Measurements from ENCODE around the gene EYA3.

The EYA3 gene, protein sequence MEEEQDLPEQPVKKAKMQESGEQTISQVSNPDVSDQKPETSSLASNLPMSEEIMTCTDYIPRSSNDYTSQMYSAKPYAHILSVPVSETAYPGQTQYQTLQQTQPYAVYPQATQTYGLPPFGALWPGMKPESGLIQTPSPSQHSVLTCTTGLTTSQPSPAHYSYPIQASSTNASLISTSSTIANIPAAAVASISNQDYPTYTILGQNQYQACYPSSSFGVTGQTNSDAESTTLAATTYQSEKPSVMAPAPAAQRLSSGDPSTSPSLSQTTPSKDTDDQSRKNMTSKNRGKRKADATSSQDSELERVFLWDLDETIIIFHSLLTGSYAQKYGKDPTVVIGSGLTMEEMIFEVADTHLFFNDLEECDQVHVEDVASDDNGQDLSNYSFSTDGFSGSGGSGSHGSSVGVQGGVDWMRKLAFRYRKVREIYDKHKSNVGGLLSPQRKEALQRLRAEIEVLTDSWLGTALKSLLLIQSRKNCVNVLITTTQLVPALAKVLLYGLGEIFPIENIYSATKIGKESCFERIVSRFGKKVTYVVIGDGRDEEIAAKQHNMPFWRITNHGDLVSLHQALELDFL

DNA sequence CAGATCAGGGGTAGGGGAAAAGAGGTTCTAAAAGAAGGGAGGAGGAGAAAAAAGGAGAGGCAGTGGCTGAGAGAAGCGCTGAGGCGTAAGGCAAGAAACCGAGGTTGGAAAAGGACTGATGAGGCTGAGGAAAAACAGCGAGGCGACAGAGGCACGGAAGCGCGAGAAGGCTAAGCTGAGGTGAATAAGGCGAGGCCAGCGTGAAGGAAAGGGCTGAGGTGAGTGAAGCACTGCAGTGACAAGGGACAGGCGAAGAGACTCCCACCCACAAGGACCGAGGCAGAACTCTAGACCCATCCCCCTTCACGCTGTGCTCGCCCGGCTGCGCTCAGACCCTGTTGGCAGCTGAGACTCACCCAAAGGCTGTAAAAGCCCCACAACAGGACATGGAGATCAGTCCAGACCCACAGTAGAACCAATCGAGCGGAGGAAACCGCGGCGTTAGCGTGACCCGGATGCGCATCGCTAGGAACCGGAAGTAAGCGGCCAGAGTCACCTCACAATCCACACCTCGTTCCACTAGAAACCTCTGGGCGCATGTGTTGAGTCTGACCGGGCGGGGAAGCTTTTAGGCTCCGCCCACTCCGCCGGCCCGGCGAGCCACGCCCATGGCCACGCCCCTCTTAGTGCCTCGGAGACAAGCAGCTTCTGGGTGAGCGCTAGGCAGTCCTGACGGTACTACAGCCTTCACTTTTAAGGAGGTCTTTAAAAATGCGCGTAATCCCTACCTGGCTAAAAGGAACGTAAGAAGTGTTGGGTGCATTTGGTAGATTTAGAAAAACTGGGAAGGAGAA lies at the start of gene EYA3:
Gene EYA3, minus strand, starts transcription at position 443 of the 794 bp plus-strand sequence. CDS start 30,584 bp downstream, outside the sequence.
- peak; percentile 97 for DNase-seq

- no peak for DNase-seq
Measured at GRCh38 chr1:28136922-28137613, 48.7 kb upstream of the EYA3 start.

DNA sequence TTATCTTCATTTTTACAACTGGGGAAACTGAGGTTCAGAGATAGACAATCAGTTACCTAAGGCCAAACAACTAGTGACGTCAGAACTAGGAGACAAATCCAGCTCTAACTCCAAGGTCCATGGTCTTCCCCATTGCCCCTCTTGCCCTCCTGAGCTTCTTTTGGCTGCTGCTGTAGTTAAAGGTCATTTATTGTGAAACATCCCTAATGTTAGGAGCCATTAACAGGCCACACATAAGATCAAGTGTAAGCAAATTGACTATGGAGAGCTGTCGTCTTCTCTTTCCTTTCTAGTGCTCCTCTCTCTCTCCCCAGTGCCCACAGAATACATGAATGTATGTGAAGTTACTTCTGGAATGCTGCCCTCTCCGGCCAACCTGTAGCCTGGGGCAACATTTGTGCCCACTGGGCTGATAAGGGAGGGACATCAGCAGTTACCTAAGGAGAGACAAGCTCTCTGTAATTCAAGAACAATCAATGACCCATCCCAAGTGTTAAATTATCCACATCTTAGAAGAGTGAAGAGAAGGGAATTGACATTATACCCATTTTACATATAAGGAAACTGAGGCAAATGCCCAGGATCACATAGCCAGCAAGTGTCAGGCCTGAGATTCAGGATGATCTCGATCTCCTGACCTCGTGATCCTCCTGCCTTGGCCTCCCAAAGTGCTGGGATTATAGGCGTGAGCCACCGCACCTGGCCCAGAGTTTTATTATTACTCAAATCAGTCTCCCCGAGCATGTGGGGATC lies 47.9 kb upstream of the EYA3 start:
- DNase-seq = no peak

DNA sequence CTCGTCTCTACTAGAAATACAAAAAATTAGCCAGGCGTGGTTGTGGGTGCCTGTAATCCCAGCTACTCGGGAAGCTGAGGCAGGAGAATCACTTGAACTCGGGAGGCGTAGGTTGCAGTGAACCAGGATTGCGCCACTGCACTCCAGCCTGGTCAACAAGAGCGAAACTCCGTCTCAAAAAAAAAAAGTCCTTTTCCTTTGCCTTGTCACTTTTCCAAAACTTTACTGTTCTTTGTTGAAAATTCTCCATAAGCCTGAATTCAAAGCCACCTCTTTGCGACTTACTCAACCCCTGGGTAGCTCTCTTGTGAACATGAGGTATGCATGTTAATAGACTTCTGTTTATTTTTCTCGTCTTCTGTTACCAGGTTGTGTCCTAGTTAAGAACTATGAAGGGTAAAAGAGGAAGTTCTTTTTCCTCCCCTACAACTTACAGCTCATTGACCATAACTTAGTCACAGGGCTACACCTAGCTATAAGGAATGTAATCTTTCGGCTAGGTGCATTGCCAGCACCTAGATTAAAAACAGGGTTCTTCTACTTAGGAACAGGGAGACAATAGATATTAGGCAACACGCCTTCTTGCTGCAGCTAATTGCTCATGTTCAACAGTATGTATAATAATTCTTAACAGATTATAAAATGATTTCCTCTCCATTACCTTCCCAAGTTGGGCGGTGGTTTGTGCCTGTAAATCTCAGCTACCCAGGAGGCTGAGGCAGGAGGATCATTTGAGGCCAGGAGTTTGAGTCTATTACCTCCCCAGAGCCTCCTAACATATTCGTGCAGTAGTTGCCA lies 47.2 kb upstream of the EYA3 start:
- no peak for DNase-seq

DNA sequence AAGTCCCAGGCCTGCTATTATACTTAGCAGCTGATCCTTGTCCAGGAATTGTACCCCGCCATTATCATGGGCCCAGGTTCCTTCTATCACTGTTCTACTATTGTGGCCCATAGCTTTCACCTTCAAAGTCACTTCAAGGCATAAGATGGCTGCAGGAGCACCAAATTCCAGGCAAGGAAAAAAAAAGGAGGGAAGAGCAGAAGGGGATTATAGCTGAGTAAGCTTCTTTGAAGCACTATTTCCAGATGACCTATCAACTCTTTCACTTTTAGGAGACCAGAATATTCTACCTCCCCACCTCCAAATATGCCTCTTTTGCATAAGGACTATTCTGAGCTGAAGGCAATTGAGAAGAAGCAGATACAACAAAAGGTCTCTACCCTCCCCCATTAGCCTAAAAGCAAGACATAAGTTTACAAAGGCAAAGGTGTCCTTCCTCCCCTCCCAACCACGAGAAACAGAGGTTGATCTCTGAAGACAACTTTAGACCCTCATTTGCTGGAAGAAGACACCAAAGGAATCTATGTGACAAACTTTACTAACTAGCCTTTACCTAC lies 46.3 kb upstream of the EYA3 start:
- DNase-seq = no peak

- no peak for DNase-seq
Measured at GRCh38 chr1:28132171-28133167, 44.1 kb upstream of the EYA3 start.

GRCh38 chr1:28130901-28131300 lies 42.5 kb upstream of the EYA3 start:
- DNase-seq = no peak

GRCh38 chr1:28129150-28129549 lies 40.7 kb upstream of the EYA3 start:
- no peak for DNase-seq

GRCh38 chr1:28127617-28128257 lies 39.3 kb upstream of the EYA3 start:
- DNase-seq = peak; percentile 47

DNA sequence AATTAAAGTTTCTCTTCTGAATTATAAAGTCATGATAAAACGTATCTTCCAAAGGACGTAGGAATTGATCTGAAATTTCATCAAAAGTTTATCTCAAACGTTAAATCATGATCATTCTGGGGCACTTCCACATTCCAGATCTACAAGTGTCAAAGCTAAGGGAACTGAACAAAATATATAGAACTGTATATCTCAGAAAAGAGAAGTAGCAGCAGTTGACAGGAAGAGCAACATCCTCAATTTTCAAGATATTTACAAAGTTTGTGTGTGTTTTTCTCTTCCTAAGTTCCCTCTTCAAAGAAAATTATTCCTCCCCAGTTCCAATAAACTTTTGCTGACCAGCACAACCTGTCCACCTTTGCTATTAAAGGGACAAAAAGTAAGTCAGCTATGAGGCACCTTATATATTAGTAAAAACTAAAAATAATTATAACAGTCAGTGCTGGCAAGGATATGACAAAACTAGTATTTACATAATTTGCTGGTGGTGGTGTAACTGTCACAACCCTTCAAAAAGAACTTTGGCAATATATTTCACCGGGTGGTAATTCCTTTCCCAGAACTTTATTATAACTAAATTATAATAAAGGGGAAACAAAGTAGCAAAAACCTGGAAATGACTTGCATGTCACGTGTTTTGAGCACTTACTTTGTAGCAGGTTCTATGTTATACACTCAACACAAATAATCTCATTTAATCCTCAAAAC lies 38.5 kb upstream of the EYA3 start:
- no peak for DNase-seq

- no peak for DNase-seq
Measured at GRCh38 chr1:28126212-28126611, 37.8 kb upstream of the EYA3 start.

DNA sequence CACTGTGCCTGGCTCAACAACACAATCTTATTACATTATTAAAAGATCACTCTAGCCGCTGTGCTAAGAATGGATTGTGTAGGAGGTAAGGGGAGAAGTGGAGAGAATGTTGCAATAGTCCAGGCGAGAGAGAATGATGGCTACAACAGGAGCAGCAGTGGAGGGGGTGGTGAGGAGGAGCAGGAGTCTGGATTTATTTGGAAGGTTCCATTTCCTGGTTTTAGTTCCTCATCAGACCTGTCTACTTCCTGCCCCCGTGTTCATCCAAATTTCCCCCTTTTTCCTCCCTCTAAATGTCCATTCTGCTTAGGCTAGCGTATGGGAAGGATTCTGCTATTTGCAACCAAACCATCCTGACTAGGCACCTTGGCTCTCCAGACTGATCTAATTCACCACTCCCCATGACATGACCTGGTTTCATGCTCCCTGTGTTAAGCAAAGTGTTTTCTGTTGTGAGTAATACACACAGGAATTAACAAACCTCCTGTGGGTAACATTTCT lies 35.1 kb upstream of the EYA3 start:
- no peak for DNase-seq

- no peak for DNase-seq
Measured at GRCh38 chr1:28122183-28122582, 33.8 kb upstream of the EYA3 start.

GRCh38 chr1:28119556-28119955 lies 31.1 kb upstream of the EYA3 start:
- DNase-seq = no peak

DNA sequence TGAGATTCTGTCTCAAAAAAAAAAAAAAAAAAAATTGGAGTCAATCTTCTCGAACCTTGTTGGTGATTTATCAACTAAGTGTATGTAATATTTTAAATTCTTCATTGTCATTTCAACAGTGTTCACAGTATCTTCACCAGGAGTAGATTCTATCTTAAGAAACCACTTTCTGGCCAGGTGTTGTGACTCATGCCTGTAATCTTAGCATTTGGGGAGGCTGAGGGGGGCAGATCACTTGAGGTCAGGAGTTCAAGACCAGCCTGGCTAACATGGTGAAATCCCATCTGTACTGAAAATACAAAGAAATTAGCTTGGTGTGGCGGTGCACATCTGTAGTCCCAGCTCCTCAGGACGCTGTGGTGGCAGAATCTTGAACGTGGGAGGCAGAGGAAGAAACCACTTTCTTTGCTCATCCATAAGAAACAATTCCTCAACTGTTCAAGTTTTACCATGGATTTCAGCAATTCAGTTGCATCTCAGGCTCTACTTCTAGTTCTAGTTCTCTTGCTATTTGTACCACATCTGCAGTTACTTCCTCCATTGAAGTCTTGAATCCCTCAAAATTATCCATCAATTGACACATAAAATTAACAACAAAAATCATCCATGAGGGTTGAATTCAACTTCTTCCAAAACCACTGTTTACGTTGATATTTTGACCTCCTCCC lies 30.4 kb upstream of the EYA3 start:
- no peak for DNase-seq

DNA sequence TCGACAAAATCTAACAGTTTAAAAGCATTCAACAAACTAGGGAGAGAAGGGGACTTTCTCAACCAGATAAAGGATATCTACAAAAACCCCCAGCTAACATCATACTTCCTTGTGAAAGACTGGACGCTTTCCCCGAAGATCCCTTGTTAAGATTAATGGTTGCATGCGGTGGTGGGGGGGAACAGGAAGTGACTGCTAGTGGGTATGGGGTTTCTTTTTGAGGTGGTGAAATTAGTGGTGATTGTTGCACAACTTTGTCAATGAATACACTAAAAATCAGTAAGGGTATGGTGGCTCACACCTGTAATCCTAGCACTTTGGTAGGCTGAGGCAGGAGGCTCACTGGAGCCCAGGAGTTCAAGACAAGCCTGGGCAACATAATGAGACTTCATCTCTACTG lies 26.9 kb upstream of the EYA3 start:
- peak; percentile 57 for DNase-seq

DNA sequence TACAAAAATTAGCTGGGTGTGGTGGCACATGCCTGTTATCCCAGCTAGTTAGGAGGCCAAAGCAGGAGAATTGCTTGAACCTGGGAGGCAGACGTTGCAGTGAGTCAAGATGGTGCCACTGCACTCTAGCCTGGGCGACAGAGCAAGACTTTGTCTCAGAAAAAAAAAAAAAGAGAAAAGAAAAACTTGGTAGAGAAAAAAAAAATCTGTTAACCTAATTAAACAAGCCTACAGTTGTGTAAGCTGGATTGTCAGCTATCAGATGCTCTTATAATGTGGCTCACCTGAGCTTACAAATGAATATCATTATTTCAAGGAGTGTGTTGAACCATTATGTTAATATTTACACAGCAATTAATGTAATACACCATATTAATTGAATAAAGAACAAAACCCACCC lies 26.4 kb upstream of the EYA3 start:
- DNase-seq = no peak

GRCh38 chr1:28113242-28113572 lies 24.8 kb upstream of the EYA3 start:
- DNase-seq = no peak

Data from KG1 (cell line).